HL-60 (cell line): ENCODE results near the gene TMBIM6.

Source experiments
- CTCF ChIP-seq: IDR thresholded peaks from one replicate; pipeline ENCODE4 v1.5.1; 2011; ENCODE audit warnings: low read length, control low read depth, inconsistent platforms; ENCODE audit not compliant: insufficient read depth
- GABPA ChIP-seq: IDR thresholded peaks from 2 replicates; pipeline ENCODE4 v1.6.1; 2012; ENCODE audit warnings: low read depth
- POLR2AphosphoS5 ChIP-seq: IDR thresholded peaks from 2 replicates; pipeline ENCODE4 v1.6.1; 2012; ENCODE audit warnings: low read depth
- REST ChIP-seq: IDR thresholded peaks from 2 replicates; pipeline ENCODE4 v1.6.1; 2012; ENCODE audit warnings: low read depth; ENCODE audit not compliant: insufficient replicate concordance

DNA sequence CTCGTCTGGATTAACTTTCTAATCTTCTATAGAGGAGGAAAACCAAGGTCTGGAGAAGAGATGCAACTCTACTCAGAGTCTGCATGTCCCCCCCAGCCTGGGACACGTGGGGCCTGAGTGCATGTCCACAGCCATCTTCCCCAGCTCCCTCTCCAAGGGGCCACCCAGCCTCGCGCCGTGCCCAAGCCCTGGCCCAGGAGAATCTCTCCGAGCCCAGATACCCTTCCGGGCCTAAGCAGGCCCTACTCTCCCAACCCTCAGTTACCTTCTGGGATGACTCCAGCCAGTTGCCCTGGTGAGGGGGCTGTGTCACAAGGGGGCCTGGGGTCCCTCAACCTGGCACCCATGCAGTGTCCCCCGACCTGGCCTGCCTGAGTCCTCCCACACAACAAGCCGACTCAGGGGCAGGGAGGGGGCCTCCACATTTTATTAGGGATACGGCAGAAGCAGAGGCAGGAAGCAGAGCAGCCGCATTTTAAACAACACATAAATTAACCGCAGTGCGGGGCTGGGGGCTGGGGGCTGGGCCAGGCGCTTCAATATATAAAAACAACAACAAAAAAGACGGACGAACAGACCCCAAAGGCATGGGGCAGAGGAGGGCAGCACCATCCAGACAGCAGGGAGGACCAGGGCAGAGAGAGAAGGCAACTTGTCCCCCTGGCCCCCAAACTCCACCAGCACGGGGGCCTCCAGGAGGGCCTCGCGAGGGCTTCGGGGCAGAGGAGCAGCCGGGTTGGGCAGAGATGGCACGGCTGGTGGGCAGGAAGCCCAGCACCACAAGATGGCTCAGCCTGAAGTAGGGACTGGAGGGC is 49.6 kb downstream of the TMBIM6 start:
- TF ChIP-seq CTCF (no peak), GABPA (no peak), POLR2AphosphoS5 (no peak), REST (no peak)
